Hematopoietic multipotent progenitor cell treated with erythropoietin and hydrocortisone succinate and interleukin-3 and kit ligand, for 8 days (in vitro differentiated cells): ENCODE results near the gene PCNT.
"Not testable (repeated sequence)": the region's sequence is repeated elsewhere in the genome, so short reads cannot be mapped to it uniquely, and the experiment has no call there.

ENCODE experiments used
- DNase-seq: peaks from one replicate; pipeline ENCODE4 v3.0.0-alpha.2; 2015

Gene PCNT

GRCh38 chr21:46428286-46428685 is 104.3 kb downstream of the PCNT start:
- DNase-seq: no peak

- no peak for DNase-seq
Observed at GRCh38 chr21:46428987-46429710, 105.2 kb downstream of the PCNT start.

GRCh38 chr21:46429754-46430681 is 106.1 kb downstream of the PCNT start:
- DNase-seq: no peak

GRCh38 chr21:46431448-46431847 is 107.5 kb downstream of the PCNT start:
- DNase-seq: no peak

- DNase-seq: no peak
Observed at GRCh38 chr21:46431884-46432488, 108.0 kb downstream of the PCNT start.

GRCh38 chr21:46433116-46433515 is 109.2 kb downstream of the PCNT start:
- not testable (repeated sequence) for DNase-seq

GRCh38 chr21:46434322-46434958 is 110.5 kb downstream of the PCNT start:
- DNase-seq: no peak

- DNase-seq: no peak
Observed at GRCh38 chr21:46435786-46436227, 111.9 kb downstream of the PCNT start.

GRCh38 chr21:46436621-46437020 is 112.7 kb downstream of the PCNT start:
- DNase-seq: no peak

GRCh38 chr21:46437096-46437498 is 113.1 kb downstream of the PCNT start:
- no peak for DNase-seq

GRCh38 chr21:46437511-46437910 is 113.6 kb downstream of the PCNT start:
- DNase-seq: no peak

- no peak for DNase-seq
Observed at GRCh38 chr21:46438241-46438640, 114.3 kb downstream of the PCNT start.

GRCh38 chr21:46439906-46440305 is 116.0 kb downstream of the PCNT start:
- no peak for DNase-seq

GRCh38 chr21:46441331-46441730 is 117.4 kb downstream of the PCNT start:
- DNase-seq: no peak

- DNase-seq: no peak
Observed at GRCh38 chr21:46441961-46442498, 118.1 kb downstream of the PCNT start.

- DNase-seq: peak; percentile 54
Observed at GRCh38 chr21:46442938-46443337, 119.0 kb downstream of the PCNT start.

- no peak for DNase-seq
Observed at GRCh38 chr21:46443910-46444309, 120.0 kb downstream of the PCNT start.

- no peak for DNase-seq
Observed at GRCh38 chr21:46448108-46448507, 124.2 kb downstream of the PCNT start.

- not testable (repeated sequence) for DNase-seq
Observed at GRCh38 chr21:46448855-46449254, 124.9 kb downstream of the PCNT start.

- DNase-seq: no peak
Observed at GRCh38 chr21:46452710-46453109, 128.8 kb downstream of the PCNT start.

GRCh38 chr21:46454142-46454541 is 130.2 kb downstream of the PCNT start:
- DNase-seq: no peak

- no peak for DNase-seq
Observed at GRCh38 chr21:46454634-46455390, 130.9 kb downstream of the PCNT start.
